ENCODE data around the gene CHN2. TPM values are rescaled to one million over a fixed set of nuclear protein-coding genes. Genes with fewer than 3 reads are reported as not detected.

Gene CHN2
- total RNA-seq, 6 donors from 2014 or later = 6.2 to 13.7 (median 11.2) TPM

DNA sequence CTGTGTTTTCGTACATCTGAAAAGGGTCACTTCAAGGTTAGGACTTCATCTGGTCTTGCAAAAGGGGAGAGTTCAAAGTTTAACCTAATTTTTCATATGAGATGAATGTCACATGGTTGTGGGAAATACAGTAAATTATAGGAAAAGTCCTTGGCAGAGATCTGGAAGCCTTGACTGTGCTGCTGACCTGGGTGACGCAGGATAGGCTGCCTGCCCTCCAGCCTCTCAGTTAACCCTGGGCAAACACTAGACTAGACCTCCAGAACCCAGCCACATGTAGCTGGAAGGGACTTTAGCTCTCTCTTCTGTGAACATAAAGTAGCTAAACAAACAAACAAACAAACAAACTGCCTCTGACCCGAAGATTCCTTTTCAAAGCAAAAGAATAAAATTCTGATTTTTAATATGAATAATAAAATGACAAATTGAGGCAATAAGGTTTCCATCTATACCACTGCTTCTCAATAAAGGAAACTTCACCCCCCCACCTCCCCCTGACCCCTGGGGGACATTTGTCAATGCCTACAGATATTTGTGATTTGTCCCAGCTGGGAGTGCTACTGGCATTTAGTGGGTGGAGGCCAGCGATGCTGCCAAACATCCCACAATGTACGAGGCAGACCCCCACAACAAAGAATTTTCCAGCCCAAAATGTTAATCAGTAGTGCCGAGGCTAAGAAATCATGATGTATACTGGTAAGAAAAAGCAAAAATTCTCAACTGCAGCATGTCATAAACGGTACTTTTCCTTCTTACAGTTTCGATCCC, 293.8 kb downstream of the CHN2 start:
- DNase-seq (no peak), ATAC-seq (ENCODE audit: low FRiP score in 2 of 2) (no peak)
- Histone ChIP-seq H3K27me3 (no peaks in the 10 kb centered on the region), H3K4me1 (no peaks in the 10 kb centered on the region), H3K4me3 (no peak overlapping the region), H3K36me3 (no peaks in the 10 kb centered on the region), H3K9me3 (no peaks in the 10 kb centered on the region), H3K27ac (peak overlapping the region in 2 of 4 donors; percentile 0 to 53)
- WGBS, 2 donors = 54 to 70% methylated on average over 8 of the region's 8 CpGs
- no peak for TF ChIP-seq POLR2AphosphoS5 (IDR thresholded peaks at IDR 0.05)
- TF ChIP-seq EP300 (IDR thresholded peaks at IDR 0.05) = no peak
- TF ChIP-seq POLR2A (IDR thresholded peaks at IDR 0.05) = no peak

GRCh38 chr7:29488977-29489376, 294.4 kb downstream of the CHN2 start:
- DNase-seq (no peak), ATAC-seq (ENCODE audit: low FRiP score in 2 of 2) (peak in 1 of 2 donors; percentile 85)
- Histone ChIP-seq H3K4me3 (no peak overlapping the region), H3K27ac (peak overlapping the region in 2 of 4 donors; percentile 0 to 53), H3K36me3 (no peaks in the 10 kb centered on the region), H3K4me1 (no peaks in the 10 kb centered on the region), H3K27me3 (no peaks in the 10 kb centered on the region), H3K9me3 (no peaks in the 10 kb centered on the region)
- TF ChIP-seq POLR2AphosphoS5 (IDR thresholded peaks at IDR 0.05) (no peak), CTCF (IDR thresholded peaks at IDR 0.05) (no peak)
- WGBS, 2 donors = 9 to 19% methylated on average over 2 of the region's 2 CpGs

DNA sequence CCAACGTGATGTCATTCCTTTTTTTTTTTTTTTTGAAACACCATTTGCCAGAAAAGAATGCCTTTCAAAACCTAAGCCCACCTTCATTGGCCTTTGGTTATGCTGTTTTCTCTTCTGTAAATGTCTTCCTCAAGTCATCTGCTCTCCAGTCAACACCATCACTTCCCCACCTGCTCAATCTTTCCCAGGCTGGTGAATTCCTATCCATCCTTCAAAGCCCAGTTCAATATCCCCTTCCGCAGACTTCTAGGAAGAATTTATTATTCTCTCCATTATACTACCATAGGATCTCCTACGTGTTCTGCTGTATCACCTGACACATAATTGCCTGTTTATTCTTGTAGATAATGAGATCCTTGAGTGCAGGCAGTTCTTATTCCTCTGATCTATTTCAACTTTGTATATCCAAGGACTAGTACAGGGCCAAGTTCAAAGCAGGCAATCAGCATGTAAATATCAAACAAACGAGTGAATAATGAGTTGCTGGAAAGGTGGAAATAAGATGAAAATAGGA, 295.6 kb downstream of the CHN2 start:
- DNase-seq (no peak), ATAC-seq (ENCODE audit: low FRiP score in 2 of 2) (no peak)
- WGBS, 2 donors = 75 to 80% methylated on average over 4 of the region's 4 CpGs
- H3K36me3 ChIP-seq = no peaks in the 10 kb centered on the region
- no peaks in the 10 kb centered on the region for H3K4me1 ChIP-seq
- H3K27me3 ChIP-seq = no peaks in the 10 kb centered on the region
- no peak overlapping the region for H3K4me3 ChIP-seq
- TF ChIP-seq CTCF (IDR thresholded peaks at IDR 0.05) = no peak
- TF ChIP-seq EP300 (IDR thresholded peaks at IDR 0.05) = no peak
- TF ChIP-seq POLR2A (IDR thresholded peaks at IDR 0.05) = no peak
- TF ChIP-seq POLR2AphosphoS5 (IDR thresholded peaks at IDR 0.05) = no peak
- no peaks in the 10 kb centered on the region for H3K9me3 ChIP-seq
- no peak overlapping the region for H3K27ac ChIP-seq

- ATAC-seq (ENCODE audit: low FRiP score in 2 of 2) = no peak
- WGBS, 2 donors = 72 to 85% methylated on average over 1 of the region's 1 CpG
- Histone ChIP-seq H3K27me3 (no peaks in the 10 kb centered on the region), H3K9me3 (no peaks in the 10 kb centered on the region), H3K4me3 (no peak overlapping the region), H3K27ac (peak overlapping the region in 1 of 4 donors; percentile 45), H3K4me1 (no peaks in the 10 kb centered on the region), H3K36me3 (no peaks in the 10 kb centered on the region)
- TF ChIP-seq POLR2A (IDR thresholded peaks at IDR 0.05) (no peak), EP300 (IDR thresholded peaks at IDR 0.05) (no peak), CTCF (IDR thresholded peaks at IDR 0.05) (no peak), POLR2AphosphoS5 (IDR thresholded peaks at IDR 0.05) (no peak)
- DNase-seq = no peak
Observed at GRCh38 chr7:29494350-29494749, 299.8 kb downstream of the CHN2 start.

- no peak for ATAC-seq (ENCODE audit: low FRiP score in 2 of 2)
- 84 to 93% methylated on average over 7 of the region's 7 CpGs for WGBS, 2 donors
- no peaks in the 10 kb centered on the region for H3K9me3 ChIP-seq
Observed at GRCh38 chr7:29495653-29496052, 301.1 kb downstream of the CHN2 start.

More at GRCh38 chr7:29495653-29496052, 301.1 kb downstream of the CHN2 start:
- no peaks in the 10 kb centered on the region for H3K27me3 ChIP-seq
- no peak overlapping the region for H3K27ac ChIP-seq
- DNase-seq = no peak
- no peaks in the 10 kb centered on the region for H3K4me1 ChIP-seq
- no peaks in the 10 kb centered on the region for H3K36me3 ChIP-seq
- H3K4me3 ChIP-seq = no peak overlapping the region
- no peak for TF ChIP-seq POLR2A (IDR thresholded peaks at IDR 0.05)
- TF ChIP-seq EP300 (IDR thresholded peaks at IDR 0.05) = no peak
- TF ChIP-seq CTCF (IDR thresholded peaks at IDR 0.05) = no peak
- no peak for TF ChIP-seq POLR2AphosphoS5 (IDR thresholded peaks at IDR 0.05)

All from upper lobe of left lung (tissue), 6 donors.